Liver (tissue), 9 donors: ENCODE results near the gene SORCS2. TPM values are rescaled to one million over a fixed set of nuclear protein-coding genes. Genes with fewer than 3 reads are reported as not detected.

Source experiments
- DNase-seq: peaks from one replicate; pipeline ENCODE4 v3.0.0-alpha.2; 2017; ENCODE audit warnings: low spot score
- H3K27ac ChIP-seq, 2 donors: one replicate each; pipeline ENCODE4 v1.7.0; 2013; ENCODE audit warnings: inconsistent platforms in 2 of 2, low read length in 2 of 2, control low read depth in 1 of 2, low read depth in 1 of 2, mild to moderate bottlenecking in 1 of 2
- H3K27me3 ChIP-seq, 4 donors: one replicate each; pipeline versions ENCODE4 v1.6.1 to v1.7.0; 2013; ENCODE audit warnings: low read length in 3 of 4, inconsistent platforms in 1 of 4, mild to moderate bottlenecking in 1 of 4, moderate library complexity in 1 of 4; ENCODE audit not compliant: control insufficient read depth in 4 of 4, insufficient read depth in 4 of 4
- H3K36me3 ChIP-seq, 4 donors: one replicate each; pipeline versions ENCODE4 v1.6.1 to v1.7.0; 2013; ENCODE audit warnings: low read length in 3 of 4, mild to moderate bottlenecking in 3 of 4, low read depth in 1 of 4, moderate library complexity in 1 of 4; ENCODE audit not compliant: control insufficient read depth in 4 of 4, insufficient read depth in 3 of 4
- H3K4me1 ChIP-seq, 4 donors: one replicate each; pipeline versions ENCODE4 v1.6.1 to v1.7.0; 2013; ENCODE audit warnings: low read length in 3 of 4, mild to moderate bottlenecking in 3 of 4, moderate library complexity in 1 of 4; ENCODE audit not compliant: control insufficient read depth in 4 of 4, insufficient read depth in 4 of 4
- H3K4me3 ChIP-seq, 3 donors: one replicate each; pipeline versions ENCODE4 v1.6.1 to v1.7.0; 2013; ENCODE audit warnings: low read length in 3 of 3, control low read depth in 1 of 3, low read depth in 1 of 3, mild to moderate bottlenecking in 1 of 3
- H3K9ac ChIP-seq, 2 donors: one replicate each; pipeline ENCODE4 v1.7.0; 2013; ENCODE audit warnings: low read length in 2 of 2, mild to moderate bottlenecking in 2 of 2, moderate library complexity in 2 of 2, control low read depth in 1 of 2, low read depth in 1 of 2
- H3K9me3 ChIP-seq, 4 donors: one replicate each; pipeline versions ENCODE4 v1.6.1 to v1.7.0; 2013; ENCODE audit warnings: low read length in 3 of 4; ENCODE audit not compliant: control insufficient read depth in 4 of 4
- ATF3 ChIP-seq: IDR thresholded peaks from 2 replicates; pipeline ENCODE4 v1.6.1; 2016; ENCODE audit warnings: antibody characterized with exemption
- CTCF ChIP-seq: fragments of 150-350 bp; IDR thresholded peaks from 2 replicates; pipeline ENCODE4 v1.5.1; 2017; ENCODE audit warnings: improper control_type of control experiment, low read depth, low read length; ENCODE audit not compliant: missing input control
- EGR1 ChIP-seq, 2 donors: IDR thresholded peaks; 2 replicates each; pipeline ENCODE4 v1.6.1; 2016 to 2018; ENCODE audit warnings: antibody characterized with exemption in 2 of 2, low read depth in 2 of 2
- GABPA ChIP-seq, 2 donors: IDR thresholded peaks in 1 of 2; conservative IDR thresholded peaks in 1 of 2; 2 replicates each; pipeline ENCODE4 v1.6.1; 2016; ENCODE audit warnings: antibody characterized with exemption in 2 of 2, mild to moderate bottlenecking in 1 of 2, moderate library complexity in 1 of 2
- HNF4A ChIP-seq, 2 donors: conservative IDR thresholded peaks; 2 replicates each; pipeline ENCODE4 v1.6.1; 2016; ENCODE audit warnings: antibody characterized with exemption in 2 of 2, mild to moderate bottlenecking in 2 of 2
- JUND ChIP-seq, 2 donors: IDR thresholded peaks; 2 replicates each; pipeline ENCODE4 v1.6.1; 2016; ENCODE audit warnings: antibody characterized with exemption in 2 of 2
- MAX ChIP-seq: IDR thresholded peaks from 2 replicates; pipeline ENCODE4 v1.6.1; 2016; ENCODE audit warnings: antibody characterized with exemption
- RAD21 ChIP-seq, 2 donors: IDR thresholded peaks; 2 replicates each; pipeline ENCODE4 v1.6.1; 2016; ENCODE audit warnings: antibody characterized with exemption in 2 of 2, mild to moderate bottlenecking in 2 of 2
- RXRA ChIP-seq, 2 donors: IDR thresholded peaks; 2 replicates each; pipeline ENCODE4 v1.6.1; 2017 to 2018; ENCODE audit warnings: antibody characterized with exemption in 2 of 2, mild to moderate bottlenecking in 1 of 2
- SP1 ChIP-seq: IDR thresholded peaks from 2 replicates; pipeline ENCODE4 v1.6.1; 2018; ENCODE audit warnings: antibody characterized with exemption, mild to moderate bottlenecking
- YY1 ChIP-seq: IDR thresholded peaks from 2 replicates; pipeline ENCODE4 v1.6.1; 2016; ENCODE audit warnings: antibody characterized with exemption, mild to moderate bottlenecking
- ZBTB33 ChIP-seq: IDR thresholded peaks from 2 replicates; pipeline ENCODE4 v1.6.1; 2016; ENCODE audit warnings: antibody characterized with exemption
- WGBS: extraction: QIAGEN DNeasy Blood & Tissue Kit; methylation state at CpG from one replicate; pipeline ENCODE4 v1.1.7; 2013; 5-methylcytosine and 5-hydroxymethylcytosine counted together
- polyA plus RNA-seq, 2 donors: library from polyadenylated mRNA; stranded (reverse) in 1 of 2; unstranded in 1 of 2; fragments of 200-250 nt in 1 of 2; fragments of >200 nt in 1 of 2; fragmentation: Nextera tagmentation in 1 of 2; extraction: Ambion mirVana in 1 of 2; gene quantifications; one replicate each; pipeline versions ENCODE4 v1.2.1 to v1.2.3, GENCODE V29; 2013 to 2015
- total RNA-seq, 2 donors: library from RNA; depleted of rRNA; stranded (reverse); fragments of >200 nt; gene quantifications; one replicate each; pipeline ENCODE4 v1.2.3, GENCODE V29; 2014
- donor health status: healthy.
- donor health status: healthy.
- donor health status: healthy.
- donor health status: healthy.
- donor health status: healthy.

Gene SORCS2
- total and polyA plus RNA-seq, 4 donors, result 0.10 to 1.4 (median 0.92) TPM

- WGBS, result 50% methylated on average over 17 of the region's 17 CpGs
- Histone ChIP-seq H3K9me3 (no peaks in the 10 kb centered on the region), H3K27me3 (peaks cover 0 to 3% (median 0%) of the 10 kb centered on the region in 4 donors), H3K4me1 (peaks cover 0 to 8% (median under 1%) of the 10 kb centered on the region in 4 donors), H3K9ac (no peak overlapping the region), H3K36me3 (no peaks in the 10 kb centered on the region), H3K27ac (no peak overlapping the region), H3K4me3 (no peak overlapping the region)
- no peak for DNase-seq
- TF ChIP-seq GABPA (IDR thresholded peaks at IDR 0.05 in 1 of 2, conservative IDR thresholded peaks at IDR 0.05 in 1 of 2) (no peak), HNF4A (conservative IDR thresholded peaks at IDR 0.05) (peak in 1 of 2 donors; percentile 2), RAD21 (IDR thresholded peaks at IDR 0.05) (peak; percentile 19 to 62), JUND (IDR thresholded peaks at IDR 0.05) (peak in 1 of 2 donors; percentile 29), EGR1 (IDR thresholded peaks at IDR 0.05; ENCODE audit: low read depth in 2 of 2) (no peak)
Observed at GRCh38 chr4:7630568-7631287, 438.4 kb downstream of the SORCS2 start.

GRCh38 chr4:7631288-7632014 is 439.1 kb downstream of the SORCS2 start:
- WGBS, result 66% methylated on average over 10 of the region's 10 CpGs
- H3K9ac ChIP-seq, result no peak overlapping the region

GRCh38 chr4:7632341-7632740 is 440.0 kb downstream of the SORCS2 start:
- H3K27me3 ChIP-seq, result peaks cover 0 to 3% (median 0%) of the 10 kb centered on the region in 4 donors
- DNase-seq, result no peak
- no peaks in the 10 kb centered on the region for H3K9me3 ChIP-seq
- H3K36me3 ChIP-seq, result no peaks in the 10 kb centered on the region
- peaks cover 0 to 8% (median under 1%) of the 10 kb centered on the region in 4 donors for H3K4me1 ChIP-seq
- no peak overlapping the region for H3K4me3 ChIP-seq
- no peak overlapping the region for H3K27ac ChIP-seq
- H3K9ac ChIP-seq, result no peak overlapping the region
- TF ChIP-seq CTCF (no peak), YY1 (no peak), RXRA (IDR thresholded peaks at IDR 0.05) (no peak), EGR1 (IDR thresholded peaks at IDR 0.05; ENCODE audit: low read depth in 2 of 2) (no peak), RAD21 (IDR thresholded peaks at IDR 0.05) (no peak), SP1 (no peak), MAX (no peak), ZBTB33 (no peak)
- WGBS, result 73% methylated on average over 12 of the region's 12 CpGs

More at GRCh38 chr4:7631288-7632014, 439.1 kb downstream of the SORCS2 start:
- peaks cover 0 to 8% (median under 1%) of the 10 kb centered on the region in 4 donors for H3K4me1 ChIP-seq
- no peak overlapping the region for H3K27ac ChIP-seq
- H3K9me3 ChIP-seq, result no peaks in the 10 kb centered on the region
- H3K36me3 ChIP-seq, result no peaks in the 10 kb centered on the region
- no peak for DNase-seq
- peaks cover 0 to 3% (median 0%) of the 10 kb centered on the region in 4 donors for H3K27me3 ChIP-seq
- no peak for TF ChIP-seq SP1
- no peak for TF ChIP-seq ATF3
- no peak overlapping the region for H3K4me3 ChIP-seq
